Thyroid gland (tissue), 4 donors: ENCODE measurements around the gene XRCC3. TPM values are rescaled to one million over a fixed set of nuclear protein-coding genes. Genes with fewer than 3 reads are reported as not detected.
A peak's percentile ranks its signal among the peaks of the same experiment; 100 is the strongest.

Source experiments
- DNase-seq, 2 donors: peaks; one replicate each; pipeline ENCODE4 v3.0.0-alpha.2; 2019
- H3K27ac ChIP-seq, 3 donors: fragments of 200-600 bp; sonication (generic); 1 replicate in 2 of 3; 2 replicates in 1 of 3; pipeline ENCODE4 v1.5.1; 2016 to 2019; ENCODE audit warnings: mild to moderate bottlenecking in 1 of 3, moderate library complexity in 1 of 3
- H3K27me3 ChIP-seq: fragments of 200-600 bp; sonication (generic); one replicate; pipeline ENCODE4 v1.5.1; 2019
- H3K36me3 ChIP-seq, 2 donors: fragments of 200-600 bp; sonication (generic); one replicate each; pipeline ENCODE4 v1.5.1; 2016 to 2019
- H3K4me1 ChIP-seq, 2 donors: fragments of 200-600 bp; sonication (generic); one replicate each; pipeline ENCODE4 v1.5.1; 2017 to 2019
- H3K4me3 ChIP-seq, 3 donors: fragments of 200-600 bp; sonication (generic); replicated peaks in 1 of 3; 1 replicate in 2 of 3; 2 replicates in 1 of 3; pipeline ENCODE4 v1.5.1; 2016; ENCODE audit warnings: mild to moderate bottlenecking in 1 of 3
- H3K9me3 ChIP-seq: fragments of 200-600 bp; sonication (generic); one replicate; pipeline ENCODE4 v1.5.1; 2017
- CTCF ChIP-seq, 6 experiments: fragments of 200-600 bp in 3 of 6; fragments of 450-650 bp in 3 of 6; sonication (generic) in 3 of 6; IDR thresholded peaks; one replicate each; pipeline ENCODE4 v1.5.1; 2016 to 2019; ENCODE audit warnings: antibody characterized with exemption in 6 of 6, mild to moderate bottlenecking in 2 of 6, inconsistent platforms in 1 of 6, moderate library complexity in 1 of 6
- POLR2A ChIP-seq, 2 donors: fragments of 450-650 bp; IDR thresholded peaks; one replicate each; pipeline ENCODE4 v1.6.1; 2017; ENCODE audit warnings: antibody characterized with exemption in 2 of 2, mild to moderate bottlenecking in 2 of 2, moderate library complexity in 1 of 2
- WGBS, 2 donors: methylation state at CpG; one replicate each; pipeline ENCODE4 v1.1.5; 2017; 5-methylcytosine and 5-hydroxymethylcytosine counted together
- intact Hi-C: fragments of 100-400 bp; cut with DNase I; formaldehyde crosslinking; loops from one replicate; pipeline ENCODE4 v1.15.1; 2023
- total RNA-seq, 4 donors: library from RNA; depleted of rRNA; stranded (reverse); fragments of >200 nt; gene quantifications; one replicate each; pipeline ENCODE4 v1.2.3, GENCODE V29; 2016

The XRCC3 gene
- total RNA-seq, 4 donors from 2014 or later: 3.3 to 15.7 (median 7.9) TPM

GRCh38 chr14:103698380-103699260, 16.6 kb downstream of the XRCC3 start:
- WGBS, 2 donors: 89 to 92% methylated on average over 7 to 17 of the region's 33 CpGs
- peaks cover 47 to 60% of the 10 kb centered on the region in 2 donors for H3K36me3 ChIP-seq
- no peaks in the 10 kb centered on the region for H3K9me3 ChIP-seq
- TF ChIP-seq CTCF (IDR thresholded peaks at IDR 0.05) (no peak), POLR2A (IDR thresholded peaks at IDR 0.05) (no peak)
- intact Hi-C loops: no loop called here
- no peak for DNase-seq
- H3K4me1 ChIP-seq: peaks cover 0 to 19% of the 10 kb centered on the region in 2 donors
- H3K27me3 ChIP-seq: no peaks in the 10 kb centered on the region
- no peak overlapping the region for H3K27ac ChIP-seq
- no peak overlapping the region for H3K4me3 ChIP-seq

- no peak for TF ChIP-seq POLR2A (IDR thresholded peaks at IDR 0.05)
- no peak for TF ChIP-seq CTCF (IDR thresholded peaks at IDR 0.05)
- peaks cover 47 to 58% of the 10 kb centered on the region in 2 donors for H3K36me3 ChIP-seq
- no peaks in the 10 kb centered on the region for H3K27me3 ChIP-seq
- H3K4me3 ChIP-seq: no peak overlapping the region
- intact Hi-C loops: no loop called here
- H3K4me1 ChIP-seq: peaks cover 0 to 19% of the 10 kb centered on the region in 2 donors
- DNase-seq: no peak
- WGBS, 2 donors: 88 to 93% methylated on average over 13 to 14 of the region's 14 CpGs
- no peaks in the 10 kb centered on the region for H3K9me3 ChIP-seq
- H3K27ac ChIP-seq: no peak overlapping the region
These were observed 17.5 kb downstream of the XRCC3 start for GRCh38 chr14:103697603-103698379.

DNA sequence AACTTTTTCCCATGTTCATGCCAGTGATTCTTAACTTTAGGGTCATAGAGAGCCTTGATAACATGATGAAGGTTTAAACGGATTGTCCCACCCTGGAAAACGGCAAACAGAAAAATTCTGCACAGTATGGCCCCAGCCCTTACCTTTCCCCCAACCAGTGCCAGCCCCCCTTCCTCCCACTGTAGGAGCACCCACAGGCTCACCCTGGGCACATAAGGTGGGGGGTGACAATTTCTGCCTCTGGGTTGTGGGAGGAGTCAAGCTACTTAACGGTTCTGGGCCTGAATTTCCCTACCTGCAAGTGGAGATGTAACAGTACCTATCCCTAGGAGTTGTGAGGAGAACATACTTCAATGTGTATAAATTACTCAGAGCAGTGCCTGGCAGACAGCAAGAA, 18.0 kb downstream of the XRCC3 start:
- peaks cover 41 to 52% of the 10 kb centered on the region in 2 donors for H3K36me3 ChIP-seq
- intact Hi-C loops: no loop called here

DNA sequence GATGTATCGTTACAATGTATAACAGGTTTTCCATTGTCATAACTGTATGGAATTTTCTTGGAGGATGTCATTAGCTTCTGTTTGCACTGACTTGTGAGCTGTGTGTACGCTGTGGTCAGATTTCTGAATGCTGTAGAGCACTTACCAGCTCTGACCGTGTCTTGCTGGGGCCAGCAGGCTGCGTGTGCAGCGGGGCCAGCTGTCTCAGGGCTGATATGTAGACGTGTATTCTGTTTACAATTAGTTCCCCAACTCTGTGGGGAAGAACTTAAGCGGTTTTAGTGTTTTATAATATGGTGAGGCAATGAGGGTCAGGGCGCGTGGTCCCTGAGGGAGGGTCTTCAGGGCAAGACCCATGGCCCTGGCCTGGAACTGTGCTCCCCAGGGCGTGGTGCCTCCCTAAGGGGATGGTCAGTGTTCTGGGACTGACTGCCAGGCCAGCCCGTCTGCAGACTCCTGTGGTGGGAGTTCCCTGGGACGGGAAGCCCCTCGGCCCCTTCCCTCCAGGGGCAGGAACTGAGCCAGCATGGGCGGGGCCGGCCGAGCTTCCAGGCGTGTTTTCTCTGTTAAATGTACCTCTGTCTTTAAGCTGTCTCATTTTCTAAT, 18.7 kb downstream of the XRCC3 start:
- Histone ChIP-seq H3K27ac (peak overlapping the region in 1 of 3 donors; percentile 46), H3K4me3 (no peak overlapping the region), H3K27me3 (no peaks in the 10 kb centered on the region), H3K36me3 (peaks cover 39 to 46% of the 10 kb centered on the region in 2 donors), H3K4me1 (peaks cover 3 to 19% of the 10 kb centered on the region in 2 donors), H3K9me3 (no peaks in the 10 kb centered on the region)
- DNase-seq: no peak
- WGBS, 2 donors: 42 to 47% methylated on average over 14 to 17 of the region's 17 CpGs
- TF ChIP-seq CTCF (IDR thresholded peaks at IDR 0.05) (no peak), POLR2A (IDR thresholded peaks at IDR 0.05) (no peak)
- intact Hi-C loops: no loop called here

More for the DNA sequence above, 18.0 kb downstream of the XRCC3 start:
- no peak overlapping the region for H3K4me3 ChIP-seq
- H3K9me3 ChIP-seq: no peaks in the 10 kb centered on the region
- TF ChIP-seq CTCF (IDR thresholded peaks at IDR 0.05): no peak
- TF ChIP-seq POLR2A (IDR thresholded peaks at IDR 0.05): no peak
- H3K27ac ChIP-seq: peak overlapping the region in 1 of 3 donors; percentile 46
- WGBS, 2 donors: 48 to 53% methylated on average over 3 of the region's 3 CpGs
- no peak for DNase-seq
- no peaks in the 10 kb centered on the region for H3K27me3 ChIP-seq
- H3K4me1 ChIP-seq: peaks cover 0 to 19% of the 10 kb centered on the region in 2 donors
